Measurements from ENCODE around the gene ZNF821.

Gene ZNF821

DNA sequence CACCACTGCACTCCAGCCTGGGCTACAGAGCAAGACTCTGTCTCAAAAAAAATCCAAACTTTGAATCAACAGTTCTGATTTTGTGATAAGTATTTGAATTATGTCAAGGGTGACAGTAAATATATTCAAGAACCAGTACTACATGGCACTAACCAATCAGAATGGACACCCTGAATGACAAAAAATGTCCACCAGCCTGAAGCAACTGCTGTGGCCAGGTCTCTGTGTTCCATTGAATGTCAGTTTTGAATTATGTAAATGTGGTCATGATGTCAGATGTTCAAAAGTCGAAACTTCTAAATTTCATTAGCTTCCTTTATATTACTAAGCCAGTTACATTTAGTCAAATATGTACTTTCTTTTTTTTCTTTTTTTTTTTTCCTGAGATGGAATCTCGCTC lies 53.6 kb downstream of the ZNF821 start:
- ATAC-seq: no peak
- TF ChIP-seq PPARA (CRISPR knock-in tag; IDR thresholded peaks at IDR 0.05; ENCODE audit: borderline replicate concordance) (no peak), OSR1 (CRISPR knock-in tag; IDR thresholded peaks at IDR 0.05) (no peak), ISL1 (CRISPR knock-in tag; IDR thresholded peaks at IDR 0.05) (no peak), ZFP3 (CRISPR knock-in tag; IDR thresholded peaks at IDR 0.05) (no peak), BACH2 (CRISPR knock-in tag; IDR thresholded peaks at IDR 0.05; ENCODE audit: borderline replicate concordance) (no peak), ZNF8 (CRISPR knock-in tag; IDR thresholded peaks at IDR 0.05) (no peak), RARB (CRISPR knock-in tag; IDR thresholded peaks at IDR 0.05) (no peak), ZC3H10 (CRISPR knock-in tag; IDR thresholded peaks at IDR 0.05) (no peak), GLIS3 (CRISPR knock-in tag; IDR thresholded peaks at IDR 0.05) (no peak), ARNTL (CRISPR knock-in tag; IDR thresholded peaks at IDR 0.05; ENCODE audit: borderline replicate concordance, low read depth) (no peak), TCF4 (CRISPR knock-in tag; IDR thresholded peaks at IDR 0.05; ENCODE audit: borderline replicate concordance) (no peak), TOX (CRISPR knock-in tag; IDR thresholded peaks at IDR 0.05; ENCODE audit: borderline replicate concordance) (no peak), ZNF70 (CRISPR knock-in tag; IDR thresholded peaks at IDR 0.05) (no peak)
- TF ChIP-seq, protein P1, sequence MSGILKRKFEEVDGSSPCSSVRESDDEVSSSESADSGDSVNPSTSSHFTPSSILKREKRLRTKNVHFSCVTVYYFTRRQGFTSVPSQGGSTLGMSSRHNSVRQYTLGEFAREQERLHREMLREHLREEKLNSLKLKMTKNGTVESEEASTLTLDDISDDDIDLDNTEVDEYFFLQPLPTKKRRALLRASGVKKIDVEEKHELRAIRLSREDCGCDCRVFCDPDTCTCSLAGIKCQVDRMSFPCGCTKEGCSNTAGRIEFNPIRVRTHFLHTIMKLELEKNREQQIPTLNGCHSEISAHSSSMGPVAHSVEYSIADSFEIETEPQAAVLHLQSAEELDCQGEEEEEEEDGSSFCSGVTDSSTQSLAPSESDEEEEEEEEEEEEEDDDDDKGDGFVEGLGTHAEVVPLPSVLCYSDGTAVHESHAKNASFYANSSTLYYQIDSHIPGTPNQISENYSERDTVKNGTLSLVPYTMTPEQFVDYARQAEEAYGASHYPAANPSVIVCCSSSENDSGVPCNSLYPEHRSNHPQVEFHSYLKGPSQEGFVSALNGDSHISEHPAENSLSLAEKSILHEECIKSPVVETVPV (CRISPR knock-in tag; IDR thresholded peaks at IDR 0.05): no peak
- TF ChIP-seq, protein P2, sequence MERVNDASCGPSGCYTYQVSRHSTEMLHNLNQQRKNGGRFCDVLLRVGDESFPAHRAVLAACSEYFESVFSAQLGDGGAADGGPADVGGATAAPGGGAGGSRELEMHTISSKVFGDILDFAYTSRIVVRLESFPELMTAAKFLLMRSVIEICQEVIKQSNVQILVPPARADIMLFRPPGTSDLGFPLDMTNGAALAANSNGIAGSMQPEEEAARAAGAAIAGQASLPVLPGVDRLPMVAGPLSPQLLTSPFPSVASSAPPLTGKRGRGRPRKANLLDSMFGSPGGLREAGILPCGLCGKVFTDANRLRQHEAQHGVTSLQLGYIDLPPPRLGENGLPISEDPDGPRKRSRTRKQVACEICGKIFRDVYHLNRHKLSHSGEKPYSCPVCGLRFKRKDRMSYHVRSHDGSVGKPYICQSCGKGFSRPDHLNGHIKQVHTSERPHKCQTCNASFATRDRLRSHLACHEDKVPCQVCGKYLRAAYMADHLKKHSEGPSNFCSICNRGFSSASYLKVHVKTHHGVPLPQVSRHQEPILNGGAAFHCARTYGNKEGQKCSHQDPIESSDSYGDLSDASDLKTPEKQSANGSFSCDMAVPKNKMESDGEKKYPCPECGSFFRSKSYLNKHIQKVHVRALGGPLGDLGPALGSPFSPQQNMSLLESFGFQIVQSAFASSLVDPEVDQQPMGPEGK (CRISPR knock-in tag; IDR thresholded peaks at IDR 0.05; ENCODE audit: borderline replicate concordance): no peak

DNA sequence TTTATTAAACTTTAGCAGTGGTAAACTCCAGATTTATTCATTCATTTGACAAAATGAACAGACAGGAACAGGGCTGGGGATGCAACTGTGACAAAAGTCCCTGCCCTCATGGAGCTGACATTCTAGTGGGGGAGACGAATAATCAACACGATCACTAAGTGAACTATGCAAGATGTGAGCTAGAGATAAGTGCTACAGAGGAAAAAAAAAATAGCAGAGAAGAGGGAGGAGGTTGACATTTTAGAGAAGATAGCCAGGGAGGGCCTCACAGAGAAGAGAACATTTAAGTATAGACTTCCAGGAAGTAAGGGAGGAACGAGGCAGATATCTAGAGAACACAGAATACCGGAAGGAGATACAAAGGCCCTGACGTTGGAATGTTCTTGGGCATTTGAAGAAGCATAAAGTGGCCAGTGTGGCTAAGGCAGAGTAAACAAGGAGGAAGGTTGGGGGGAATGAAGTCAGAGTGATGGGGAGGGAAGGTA lies 57.4 kb downstream of the ZNF821 start:
- no peak for ATAC-seq

More for the DNA sequence above, 57.4 kb downstream of the ZNF821 start:
- no peak for TF ChIP-seq ZFP3 (CRISPR knock-in tag; IDR thresholded peaks at IDR 0.05)
- no peak for TF ChIP-seq SNAI2 (CRISPR knock-in tag; IDR thresholded peaks at IDR 0.05)
- no peak for TF ChIP-seq ZNF70 (CRISPR knock-in tag; IDR thresholded peaks at IDR 0.05)
- TF ChIP-seq RARB (CRISPR knock-in tag; IDR thresholded peaks at IDR 0.05): no peak
- TF ChIP-seq PPARA (CRISPR knock-in tag; IDR thresholded peaks at IDR 0.05; ENCODE audit: borderline replicate concordance): no peak
- TF ChIP-seq, protein P1 (CRISPR knock-in tag; IDR thresholded peaks at IDR 0.05): no peak
- TF ChIP-seq TOX (CRISPR knock-in tag; IDR thresholded peaks at IDR 0.05; ENCODE audit: borderline replicate concordance): no peak
- no peak for TF ChIP-seq ARNTL (CRISPR knock-in tag; IDR thresholded peaks at IDR 0.05; ENCODE audit: borderline replicate concordance, low read depth)
- no peak for TF ChIP-seq TCF4 (CRISPR knock-in tag; IDR thresholded peaks at IDR 0.05; ENCODE audit: borderline replicate concordance)
- no peak for TF ChIP-seq CSDC2 (CRISPR knock-in tag; IDR thresholded peaks at IDR 0.05)
- TF ChIP-seq, protein P3, sequence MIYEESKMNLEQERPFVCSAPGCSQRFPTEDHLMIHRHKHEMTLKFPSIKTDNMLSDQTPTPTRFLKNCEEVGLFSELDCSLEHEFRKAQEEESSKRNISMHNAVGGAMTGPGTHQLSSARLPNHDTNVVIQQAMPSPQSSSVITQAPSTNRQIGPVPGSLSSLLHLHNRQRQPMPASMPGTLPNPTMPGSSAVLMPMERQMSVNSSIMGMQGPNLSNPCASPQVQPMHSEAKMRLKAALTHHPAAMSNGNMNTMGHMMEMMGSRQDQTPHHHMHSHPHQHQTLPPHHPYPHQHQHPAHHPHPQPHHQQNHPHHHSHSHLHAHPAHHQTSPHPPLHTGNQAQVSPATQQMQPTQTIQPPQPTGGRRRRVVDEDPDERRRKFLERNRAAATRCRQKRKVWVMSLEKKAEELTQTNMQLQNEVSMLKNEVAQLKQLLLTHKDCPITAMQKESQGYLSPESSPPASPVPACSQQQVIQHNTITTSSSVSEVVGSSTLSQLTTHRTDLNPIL (CRISPR knock-in tag; IDR thresholded peaks at IDR 0.05; ENCODE audit: low read depth): no peak
- no peak for TF ChIP-seq ZFP30 (CRISPR knock-in tag; IDR thresholded peaks at IDR 0.05)
- TF ChIP-seq, protein P4, sequence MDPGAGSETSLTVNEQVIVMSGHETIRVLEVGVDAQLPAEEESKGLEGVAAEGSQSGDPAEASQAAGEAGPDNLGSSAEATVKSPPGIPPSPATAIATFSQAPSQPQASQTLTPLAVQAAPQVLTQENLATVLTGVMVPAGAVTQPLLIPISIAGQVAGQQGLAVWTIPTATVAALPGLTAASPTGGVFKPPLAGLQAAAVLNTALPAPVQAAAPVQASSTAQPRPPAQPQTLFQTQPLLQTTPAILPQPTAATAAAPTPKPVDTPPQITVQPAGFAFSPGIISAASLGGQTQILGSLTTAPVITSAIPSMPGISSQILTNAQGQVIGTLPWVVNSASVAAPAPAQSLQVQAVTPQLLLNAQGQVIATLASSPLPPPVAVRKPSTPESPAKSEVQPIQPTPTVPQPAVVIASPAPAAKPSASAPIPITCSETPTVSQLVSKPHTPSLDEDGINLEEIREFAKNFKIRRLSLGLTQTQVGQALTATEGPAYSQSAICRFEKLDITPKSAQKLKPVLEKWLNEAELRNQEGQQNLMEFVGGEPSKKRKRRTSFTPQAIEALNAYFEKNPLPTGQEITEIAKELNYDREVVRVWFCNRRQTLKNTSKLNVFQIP (CRISPR knock-in tag; IDR thresholded peaks at IDR 0.05; ENCODE audit: borderline replicate concordance, low read depth): no peak
- no peak for TF ChIP-seq ZNF565 (CRISPR knock-in tag; conservative IDR thresholded peaks at IDR 0.05; ENCODE audit: low read depth)
- no peak for TF ChIP-seq ESRRG (CRISPR knock-in tag; IDR thresholded peaks at IDR 0.05)
- TF ChIP-seq, protein P2 (CRISPR knock-in tag; IDR thresholded peaks at IDR 0.05; ENCODE audit: borderline replicate concordance): no peak

All from SK-N-SH treated with all-trans-retinoic acid at 6 μM for 48 hours (cell line).